AG08395 (cell line): ENCODE results near the gene DVL1.

Source experiments
- DNase-seq: peaks from one replicate; pipeline ENCODE4 v3.0.0; 2012; ENCODE audit warnings: mixed read lengths, low spot score

Gene DVL1

GRCh38 chr1:1340185-1340584 lies 9.0 kb downstream of the DVL1 start:
- no peak for DNase-seq

- DNase-seq, result no peak
Measured at GRCh38 chr1:1338278-1338677, 10.9 kb downstream of the DVL1 start.

GRCh38 chr1:1337793-1338147 lies 11.4 kb downstream of the DVL1 start:
- no peak for DNase-seq

- no peak for DNase-seq
Measured at GRCh38 chr1:1336931-1337792, 12.1 kb downstream of the DVL1 start.

- no peak for DNase-seq
Measured at GRCh38 chr1:1336446-1336845, 12.8 kb downstream of the DVL1 start.

GRCh38 chr1:1335792-1336248 lies 13.4 kb downstream of the DVL1 start:
- no peak for DNase-seq

- DNase-seq, result no peak
Measured at GRCh38 chr1:1335283-1335682, 13.9 kb downstream of the DVL1 start.

GRCh38 chr1:1334835-1335234 lies 14.4 kb downstream of the DVL1 start:
- no peak for DNase-seq

- DNase-seq, result no peak
Measured at GRCh38 chr1:1333551-1334241, 15.5 kb downstream of the DVL1 start.

GRCh38 chr1:1332774-1333480 lies 16.3 kb downstream of the DVL1 start:
- DNase-seq, result no peak

- no peak for DNase-seq
Measured at GRCh38 chr1:1332031-1332755, 17.0 kb downstream of the DVL1 start.

- DNase-seq, result no peak
Measured at GRCh38 chr1:1331068-1331965, 17.9 kb downstream of the DVL1 start, which contains the start of gene TAS1R3. TAS1R3 (plus strand) TSS chr1:1331280; CDS start chr1:1331346, 66 bp downstream.

GRCh38 chr1:1330366-1331067 lies 18.7 kb downstream of the DVL1 start:
- no peak for DNase-seq

- DNase-seq, result no peak
Measured at GRCh38 chr1:1329304-1330210, 19.7 kb downstream of the DVL1 start.

GRCh38 chr1:1328254-1328653 lies 21.0 kb downstream of the DVL1 start:
- no peak for DNase-seq

GRCh38 chr1:1327291-1327690 lies 21.9 kb downstream of the DVL1 start:
- DNase-seq, result no peak

- no peak for DNase-seq
Measured at GRCh38 chr1:1326075-1326605, 23.1 kb downstream of the DVL1 start.

- no peak for DNase-seq
Measured at GRCh38 chr1:1325288-1326074, 23.7 kb downstream of the DVL1 start.
